Prostate gland (tissue), 2 donors: Measurements from ENCODE around the gene UTP3.

ENCODE experiments used
- CTCF ChIP-seq, 4 experiments: fragments of 200-600 bp in 2 of 4; fragments of 450-650 bp in 2 of 4; sonication (generic) in 2 of 4; IDR thresholded peaks; 1 replicate in 3 of 4; 2 replicates in 1 of 4; pipeline ENCODE4 v1.5.1; 2016 to 2019; ENCODE audit warnings: antibody characterized with exemption in 4 of 4, mild to moderate bottlenecking in 2 of 4, moderate library complexity in 2 of 4
- POLR2A ChIP-seq: fragments of 450-650 bp; IDR thresholded peaks from one replicate; pipeline ENCODE4 v1.6.1; 2016; ENCODE audit warnings: antibody characterized with exemption, mild to moderate bottlenecking

GRCh38 chr4:70674191-70674590 lies 14.1 kb upstream of the UTP3 start:
- TF ChIP-seq CTCF (IDR thresholded peaks at IDR 0.05) (no peak), POLR2A (no peak)
